Left lung (tissue), 10 donors: Measurements from ENCODE around the gene ITGA11. TPM values are rescaled to one million over a fixed set of nuclear protein-coding genes. Genes with fewer than 3 reads are reported as not detected.

Experiments
- ATAC-seq: fragments of 200-7000 bp; cut with Tn5 transposase; one replicate; pipeline ENCODE4 v1.9.1; 2020; ENCODE audit warnings: moderate library complexity
- DNase-seq, 4 donors: peaks; one replicate each; pipeline ENCODE4 v3.0.0-alpha.2; 2013 to 2020
- H3K27ac ChIP-seq, 2 donors: fragments of 200-600 bp; sonication (generic) in 1 of 2; one replicate each; pipeline versions ENCODE4 v1.5.0 to v1.8.0; 2020 to 2021
- H3K27me3 ChIP-seq, 2 donors: fragments of 200-600 bp; sonication (generic) in 1 of 2; one replicate each; pipeline versions ENCODE4 v1.5.0 to v1.8.0; 2020 to 2021
- H3K36me3 ChIP-seq, 2 donors: fragments of 200-600 bp; sonication (generic) in 1 of 2; one replicate each; pipeline versions ENCODE4 v1.5.0 to v1.8.0; 2020 to 2021
- H3K4me1 ChIP-seq, 2 donors: fragments of 200-600 bp; one replicate each; pipeline ENCODE4 v1.8.0; 2021
- H3K4me3 ChIP-seq, 2 donors: fragments of 200-600 bp; sonication (generic) in 1 of 2; one replicate each; pipeline versions ENCODE4 v1.5.0 to v1.8.0; 2020 to 2021; ENCODE audit warnings: mild to moderate bottlenecking in 1 of 2
- H3K9me3 ChIP-seq, 2 donors: fragments of 200-600 bp; sonication (generic) in 1 of 2; one replicate each; pipeline versions ENCODE4 v1.5.0 to v1.8.0; 2020 to 2021
- intact Hi-C, 2 donors: fragments of 100-400 bp; cut with DNase I; formaldehyde crosslinking; loops; one replicate each; pipeline versions ENCODE4 v1.11.2 to v1.14.2; 2022
- polyA plus RNA-seq, 6 donors: library from polyadenylated mRNA; unstranded; fragments of 120-200 nt; gene quantifications; one replicate each; pipeline ENCODE4 v1.2.1, GENCODE V29; 2013; ENCODE audit not compliant: insufficient read length in 6 of 6
- total RNA-seq, 2 donors: library from RNA; stranded (reverse); fragmentation: NEBNext Ultra II Directional; extraction: Animal tissue kit (Norgen Biotek cat#: 25700); gene quantifications; one replicate each; pipeline ENCODE4 v1.2.1, GENCODE V29; 2021
- TF ChIP-seq, protein P1 (sequence below), 2 donors: fragments of 200-600 bp; sonication (generic) in 1 of 2; IDR thresholded peaks; one replicate each; pipeline versions ENCODE4 v1.5.0 to v1.8.0; 2021; ENCODE audit warnings: antibody characterized with exemption in 2 of 2
- donor health status: DM: no; HTN: yes; CAD: no.
- donor health status: DM: no; HTN: no; CAD: no.

Gene ITGA11
- total and polyA plus RNA-seq, 8 donors, result 1.1 to 7.3 (median 1.8) TPM

DNA sequence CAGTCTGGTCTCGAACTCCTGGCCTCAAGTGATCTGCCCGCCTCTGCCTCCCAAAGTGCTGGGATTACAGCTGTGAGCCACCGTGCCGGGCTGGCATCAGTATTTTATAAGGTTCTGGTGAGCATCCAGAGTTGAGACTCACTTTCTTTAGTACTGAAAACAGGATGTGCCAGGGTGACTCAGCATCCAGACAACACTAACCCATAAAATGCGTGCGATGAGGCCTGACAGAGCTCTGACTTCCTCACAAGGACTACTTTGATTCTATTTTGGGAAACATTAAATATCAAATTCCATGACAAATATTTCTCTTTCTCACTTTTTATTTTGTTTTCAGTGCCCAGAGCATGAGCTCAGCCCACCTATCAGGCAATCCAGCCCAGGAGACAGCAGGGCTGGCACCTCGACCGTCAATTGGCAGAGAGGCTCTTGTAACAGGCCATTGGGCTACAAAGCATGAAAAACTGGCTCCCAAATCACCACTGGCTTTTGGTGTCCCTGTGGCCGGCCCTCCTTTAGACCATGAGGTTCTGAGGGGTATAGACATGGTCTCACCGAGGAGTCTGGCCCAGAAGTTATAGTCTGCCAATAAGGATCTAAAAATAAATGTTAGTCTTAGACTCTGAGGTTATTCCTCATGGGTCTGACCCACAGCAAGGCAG, 79.4 kb downstream of the ITGA11 start:
- TF ChIP-seq, protein P1, sequence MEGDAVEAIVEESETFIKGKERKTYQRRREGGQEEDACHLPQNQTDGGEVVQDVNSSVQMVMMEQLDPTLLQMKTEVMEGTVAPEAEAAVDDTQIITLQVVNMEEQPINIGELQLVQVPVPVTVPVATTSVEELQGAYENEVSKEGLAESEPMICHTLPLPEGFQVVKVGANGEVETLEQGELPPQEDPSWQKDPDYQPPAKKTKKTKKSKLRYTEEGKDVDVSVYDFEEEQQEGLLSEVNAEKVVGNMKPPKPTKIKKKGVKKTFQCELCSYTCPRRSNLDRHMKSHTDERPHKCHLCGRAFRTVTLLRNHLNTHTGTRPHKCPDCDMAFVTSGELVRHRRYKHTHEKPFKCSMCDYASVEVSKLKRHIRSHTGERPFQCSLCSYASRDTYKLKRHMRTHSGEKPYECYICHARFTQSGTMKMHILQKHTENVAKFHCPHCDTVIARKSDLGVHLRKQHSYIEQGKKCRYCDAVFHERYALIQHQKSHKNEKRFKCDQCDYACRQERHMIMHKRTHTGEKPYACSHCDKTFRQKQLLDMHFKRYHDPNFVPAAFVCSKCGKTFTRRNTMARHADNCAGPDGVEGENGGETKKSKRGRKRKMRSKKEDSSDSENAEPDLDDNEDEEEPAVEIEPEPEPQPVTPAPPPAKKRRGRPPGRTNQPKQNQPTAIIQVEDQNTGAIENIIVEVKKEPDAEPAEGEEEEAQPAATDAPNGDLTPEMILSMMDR (IDR thresholded peaks at IDR 0.05), result no peak
- Histone ChIP-seq H3K27ac (peak overlapping the region in 1 of 2 donors; percentile 54), H3K36me3 (no peaks in the 10 kb centered on the region), H3K9me3 (peaks cover 0 to 13% of the 10 kb centered on the region in 2 donors), H3K4me3 (no peak overlapping the region), H3K27me3 (no peaks in the 10 kb centered on the region), H3K4me1 (peaks cover 5 to 8% of the 10 kb centered on the region in 2 donors)
- intact Hi-C loops, result no loop called here
- ATAC-seq (peak; percentile 69), DNase-seq (peak in 1 of 4 donors; percentile 60)

DNA sequence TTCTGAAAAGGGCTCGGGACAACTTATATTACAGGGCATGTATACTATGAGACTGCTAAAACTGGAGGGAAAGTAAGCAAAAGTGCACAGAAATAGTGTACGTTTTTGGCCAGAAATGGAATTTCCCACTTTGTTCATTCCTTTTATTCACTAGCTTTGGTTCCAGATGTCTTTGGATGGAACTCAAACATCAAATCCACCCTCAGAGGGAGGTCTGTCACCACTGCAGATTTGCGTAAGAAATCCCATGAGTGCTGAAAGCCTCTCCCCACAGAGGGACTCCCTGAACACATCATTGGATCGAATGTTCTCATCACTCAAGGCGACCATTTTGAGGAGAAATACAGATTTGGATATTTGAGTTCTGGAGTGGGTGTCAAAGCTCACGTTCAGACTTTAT, 82.8 kb downstream of the ITGA11 start:
- DNase-seq (no peak), ATAC-seq (no peak)
- H3K36me3 ChIP-seq, result no peaks in the 10 kb centered on the region
- intact Hi-C loops, result no loop called here
- no peaks in the 10 kb centered on the region for H3K27me3 ChIP-seq
- H3K4me3 ChIP-seq, result no peak overlapping the region
- TF ChIP-seq, protein P1 (IDR thresholded peaks at IDR 0.05), result no peak
- peaks cover 5 to 8% of the 10 kb centered on the region in 2 donors for H3K4me1 ChIP-seq
- H3K9me3 ChIP-seq, result no peaks in the 10 kb centered on the region
- H3K27ac ChIP-seq, result no peak overlapping the region

DNA sequence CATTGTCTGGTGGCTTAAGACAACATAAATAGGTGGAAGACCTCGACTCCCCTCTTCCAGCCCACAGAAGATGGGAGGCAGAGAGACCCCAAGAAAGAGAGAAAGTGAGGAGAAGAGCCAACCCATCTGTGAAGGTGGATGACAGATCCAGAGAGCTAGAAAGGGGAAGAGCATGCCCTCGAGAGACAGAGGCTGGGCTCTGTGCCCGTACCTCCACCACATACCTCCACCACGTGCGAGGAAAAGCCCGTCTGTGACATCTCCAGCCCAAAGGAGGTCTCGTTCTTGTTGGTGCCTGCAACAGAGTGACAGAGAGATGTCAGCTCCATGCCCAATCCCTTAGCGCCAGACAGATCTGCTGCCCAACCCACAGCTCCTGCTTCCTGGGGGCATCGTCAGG, 83.4 kb downstream of the ITGA11 start:
- H3K36me3 ChIP-seq, result no peaks in the 10 kb centered on the region
- no peak overlapping the region for H3K27ac ChIP-seq
- H3K4me1 ChIP-seq, result peaks cover 5 to 8% of the 10 kb centered on the region in 2 donors
- H3K4me3 ChIP-seq, result no peak overlapping the region
- intact Hi-C loops, result no loop called here
- DNase-seq, result no peak
- H3K9me3 ChIP-seq, result no peaks in the 10 kb centered on the region
- ATAC-seq, result no peak
- TF ChIP-seq, protein P1 (IDR thresholded peaks at IDR 0.05), result no peak
- H3K27me3 ChIP-seq, result no peaks in the 10 kb centered on the region

DNA sequence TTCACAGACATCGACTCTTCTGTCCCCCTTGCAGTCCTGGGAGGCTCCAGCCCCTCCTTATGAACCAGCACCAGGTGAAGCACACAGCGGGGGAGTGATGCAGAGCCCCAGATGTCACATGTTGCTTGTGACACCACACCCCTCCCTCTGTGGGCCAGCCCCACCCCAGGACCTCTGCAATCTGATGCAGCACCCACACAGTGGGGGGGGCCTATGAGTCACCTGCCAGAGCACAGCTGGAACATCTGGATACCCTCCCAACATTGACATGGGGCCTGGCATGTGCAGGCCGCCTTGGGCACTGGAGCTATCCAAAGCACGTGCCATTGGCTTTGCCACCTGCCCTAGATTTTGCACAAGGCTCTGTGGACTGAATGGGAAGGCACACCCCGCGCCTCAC, 83.9 kb downstream of the ITGA11 start:
- Histone ChIP-seq H3K9me3 (no peaks in the 10 kb centered on the region), H3K27ac (no peak overlapping the region), H3K27me3 (no peaks in the 10 kb centered on the region), H3K36me3 (no peaks in the 10 kb centered on the region), H3K4me3 (no peak overlapping the region), H3K4me1 (peaks cover 5 to 8% of the 10 kb centered on the region in 2 donors)
- TF ChIP-seq, protein P1 (IDR thresholded peaks at IDR 0.05), result no peak
- DNase-seq, result no peak
- intact Hi-C loops, result no loop called here
- no peak for ATAC-seq

DNA sequence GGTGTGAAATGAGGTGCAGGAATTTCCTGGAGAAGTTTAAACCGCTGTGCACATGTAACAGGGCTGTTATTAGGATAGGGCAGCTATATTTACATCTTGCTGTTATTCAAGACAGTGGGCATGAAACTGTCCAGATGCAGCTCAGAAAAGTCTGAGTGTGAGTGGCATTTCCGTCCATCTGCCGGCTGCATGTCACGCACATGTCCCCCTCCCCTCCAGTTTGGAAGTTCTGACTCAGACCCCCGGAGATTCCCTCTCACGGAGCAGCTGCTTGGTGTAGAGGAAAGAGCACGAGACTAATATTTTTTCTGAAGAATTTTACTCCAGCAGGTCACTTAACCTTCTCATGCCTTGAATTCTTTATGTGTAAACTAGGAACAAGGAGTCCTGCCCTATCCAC, 84.6 kb downstream of the ITGA11 start:
- ATAC-seq (no peak), DNase-seq (no peak)
- H3K27me3 ChIP-seq, result no peaks in the 10 kb centered on the region
- no peak overlapping the region for H3K4me3 ChIP-seq
- peaks cover 3 to 7% of the 10 kb centered on the region in 2 donors for H3K4me1 ChIP-seq
- H3K9me3 ChIP-seq, result no peaks in the 10 kb centered on the region
- H3K27ac ChIP-seq, result no peak overlapping the region
- no peaks in the 10 kb centered on the region for H3K36me3 ChIP-seq
- TF ChIP-seq, protein P1 (IDR thresholded peaks at IDR 0.05), result no peak
- intact Hi-C loops, result no loop called here
